ENCODE measurements around the gene NCR1. TPM values are rescaled to one million over a fixed set of nuclear protein-coding genes. Genes with fewer than 3 reads are reported as not detected.
"Not testable (repeated sequence)": the region's sequence is repeated elsewhere in the genome, so short reads cannot be mapped to it uniquely, and the experiment has no call there.

Gene NCR1
- total and polyA plus RNA-seq, 2 donors from 2014 or later, result 0.91 TPM; not detected in 1

GRCh38 chr19:54889566-54889965 is 16.4 kb upstream of the NCR1 start:
- no peaks in the 10 kb centered on the region for H3K9me3 ChIP-seq (ENCODE audit: control insufficient read depth in 2 of 3, insufficient read depth in 1 of 3, low read length in 3 of 3)
- no peak overlapping the region for H3K4me3 ChIP-seq (ENCODE audit: low read length in 3 of 3)
- FAIRE-seq (no peak), DNase-seq (no peak)
- H3K36me3 ChIP-seq (ENCODE audit: control insufficient read depth in 2 of 3, insufficient read depth in 3 of 3, low read length in 3 of 3), result no peaks in the 10 kb centered on the region
- no peak for TF ChIP-seq CTCF (IDR thresholded peaks at IDR 0.05; ENCODE audit: borderline replicate concordance, extremely low read depth, insufficient read depth)
- no peak overlapping the region for H3K27ac ChIP-seq (ENCODE audit: low read depth in 2 of 2, low read length in 2 of 2)
- intact Hi-C loops (cut with DNase I), result no loop called here
- no peaks in the 10 kb centered on the region for H3K27me3 ChIP-seq (ENCODE audit: control insufficient read depth, insufficient read depth, low read length)
- no peak overlapping the region for H3K9ac ChIP-seq (ENCODE audit: low read length in 3 of 3)
- no peaks in the 10 kb centered on the region for H3K4me1 ChIP-seq (ENCODE audit: control insufficient read depth in 2 of 3, insufficient read depth in 2 of 3, low read depth in 1 of 3, low read length in 3 of 3)

- no peak for FAIRE-seq
Measured at GRCh38 chr19:54893406-54893805, 12.5 kb upstream of the NCR1 start.

GRCh38 chr19:54894106-54894505 is 11.8 kb upstream of the NCR1 start:
- H3K4me3 ChIP-seq (ENCODE audit: low read length in 3 of 3); H3K27me3 ChIP-seq (ENCODE audit: control insufficient read depth, insufficient read depth, low read length); DNase-seq; H3K4me1 ChIP-seq (ENCODE audit: control insufficient read depth in 2 of 3, insufficient read depth in 2 of 3, low read depth in 1 of 3, low read length in 3 of 3); H3K27ac ChIP-seq (ENCODE audit: low read depth in 2 of 2, low read length in 2 of 2); FAIRE-seq; H3K9ac ChIP-seq (ENCODE audit: low read length in 3 of 3); H3K9me3 ChIP-seq (ENCODE audit: control insufficient read depth in 2 of 3, insufficient read depth in 1 of 3, low read length in 3 of 3); intact Hi-C loops (cut with DNase I); H3K36me3 ChIP-seq (ENCODE audit: control insufficient read depth in 2 of 3, insufficient read depth in 3 of 3, low read length in 3 of 3): not testable (repeated sequence)

More at GRCh38 chr19:54893406-54893805, 12.5 kb upstream of the NCR1 start:
- H3K4me3 ChIP-seq (ENCODE audit: low read length in 3 of 3), result no peak overlapping the region
- H3K9me3 ChIP-seq (ENCODE audit: control insufficient read depth in 2 of 3, insufficient read depth in 1 of 3, low read length in 3 of 3), result no peaks in the 10 kb centered on the region
- H3K9ac ChIP-seq (ENCODE audit: low read length in 3 of 3), result no peak overlapping the region
- intact Hi-C loops (cut with DNase I), result no loop called here
- no peak for DNase-seq
- no peak for TF ChIP-seq CTCF (IDR thresholded peaks at IDR 0.05; ENCODE audit: borderline replicate concordance, extremely low read depth, insufficient read depth)
- H3K36me3 ChIP-seq (ENCODE audit: control insufficient read depth in 2 of 3, insufficient read depth in 3 of 3, low read length in 3 of 3), result no peaks in the 10 kb centered on the region
- no peaks in the 10 kb centered on the region for H3K27me3 ChIP-seq (ENCODE audit: control insufficient read depth, insufficient read depth, low read length)
- H3K27ac ChIP-seq (ENCODE audit: low read depth in 2 of 2, low read length in 2 of 2), result no peak overlapping the region
- H3K4me1 ChIP-seq (ENCODE audit: control insufficient read depth in 2 of 3, insufficient read depth in 2 of 3, low read depth in 1 of 3, low read length in 3 of 3), result no peaks in the 10 kb centered on the region

- H3K4me3 ChIP-seq (ENCODE audit: low read length in 3 of 3), result no peak overlapping the region
- H3K9me3 ChIP-seq (ENCODE audit: control insufficient read depth in 2 of 3, insufficient read depth in 1 of 3, low read length in 3 of 3), result no peaks in the 10 kb centered on the region
- no peak overlapping the region for H3K27ac ChIP-seq (ENCODE audit: low read depth in 2 of 2, low read length in 2 of 2)
- FAIRE-seq (no peak), DNase-seq (no peak)
- TF ChIP-seq CTCF (IDR thresholded peaks at IDR 0.05; ENCODE audit: borderline replicate concordance, extremely low read depth, insufficient read depth), result no peak
- no peaks in the 10 kb centered on the region for H3K4me1 ChIP-seq (ENCODE audit: control insufficient read depth in 2 of 3, insufficient read depth in 2 of 3, low read depth in 1 of 3, low read length in 3 of 3)
- no peak overlapping the region for H3K9ac ChIP-seq (ENCODE audit: low read length in 3 of 3)
- no peaks in the 10 kb centered on the region for H3K27me3 ChIP-seq (ENCODE audit: control insufficient read depth, insufficient read depth, low read length)
- intact Hi-C loops (cut with DNase I), result no loop called here
- no peaks in the 10 kb centered on the region for H3K36me3 ChIP-seq (ENCODE audit: control insufficient read depth in 2 of 3, insufficient read depth in 3 of 3, low read length in 3 of 3)
Measured at GRCh38 chr19:54896036-54896435, 9.9 kb upstream of the NCR1 start.

GRCh38 chr19:54898685-54899084 is 7.3 kb upstream of the NCR1 start:
- FAIRE-seq; DNase-seq; intact Hi-C loops (cut with DNase I): not testable (repeated sequence)

GRCh38 chr19:54899646-54900045 is 6.3 kb upstream of the NCR1 start:
- DNase-seq; H3K27me3 ChIP-seq (ENCODE audit: control insufficient read depth, insufficient read depth, low read length); H3K36me3 ChIP-seq (ENCODE audit: control insufficient read depth in 2 of 3, insufficient read depth in 3 of 3, low read length in 3 of 3); H3K9me3 ChIP-seq (ENCODE audit: control insufficient read depth in 2 of 3, insufficient read depth in 1 of 3, low read length in 3 of 3); H3K4me3 ChIP-seq (ENCODE audit: low read length in 3 of 3); H3K27ac ChIP-seq (ENCODE audit: low read depth in 2 of 2, low read length in 2 of 2); intact Hi-C loops (cut with DNase I); FAIRE-seq; H3K4me1 ChIP-seq (ENCODE audit: control insufficient read depth in 2 of 3, insufficient read depth in 2 of 3, low read depth in 1 of 3, low read length in 3 of 3); H3K9ac ChIP-seq (ENCODE audit: low read length in 3 of 3): not testable (repeated sequence)

More at GRCh38 chr19:54898685-54899084, 7.3 kb upstream of the NCR1 start:
- H3K27me3 ChIP-seq (ENCODE audit: control insufficient read depth, insufficient read depth, low read length); H3K36me3 ChIP-seq (ENCODE audit: control insufficient read depth in 2 of 3, insufficient read depth in 3 of 3, low read length in 3 of 3); H3K27ac ChIP-seq (ENCODE audit: low read depth in 2 of 2, low read length in 2 of 2); H3K9me3 ChIP-seq (ENCODE audit: control insufficient read depth in 2 of 3, insufficient read depth in 1 of 3, low read length in 3 of 3); H3K4me1 ChIP-seq (ENCODE audit: control insufficient read depth in 2 of 3, insufficient read depth in 2 of 3, low read depth in 1 of 3, low read length in 3 of 3); H3K9ac ChIP-seq (ENCODE audit: low read length in 3 of 3); H3K4me3 ChIP-seq (ENCODE audit: low read length in 3 of 3): not testable (repeated sequence)

Data from kidney (tissue), 14 donors.